Panc1 (cell line): ENCODE measurements around the gene GPR45. TPM values are rescaled to one million over a fixed set of nuclear protein-coding genes. Genes with fewer than 3 reads are reported as not detected.

Experiments used
- ATAC-seq: fragments of 200-7000 bp; cut with Tn5 transposase; 2 replicates; pipeline ENCODE4 v1.9.1; 2020; ENCODE audit warnings: mild to moderate bottlenecking, moderate library complexity
- BruUV-seq: library from RNA; stranded (reverse); fragments of 400-500 nt; replicated peaks from 2 replicates; lab custom pipeline; 2021; lab: Mats Ljungman, UMichigan
- CTCF ChIA-PET: fragments of 300-600 bp; sonication (Branson Sonifier 250); formaldehyde crosslinking; loops from one replicate; lab custom pipeline; 2022; ENCODE audit warnings: antibody characterized with exemption; lab: Charles Lee
- POLR2A ChIA-PET: fragments of 300-600 bp; sonication (Branson Sonifier 250); formaldehyde crosslinking; loops from one replicate; lab custom pipeline; 2022; ENCODE audit warnings: antibody characterized with exemption; lab: Charles Lee
- DNase-seq: peaks from one replicate; pipeline ENCODE4 v3.0.0-alpha.2; 2010; ENCODE audit warnings: low read depth, low spot score
- H3K27ac ChIP-seq: 2 replicates; pipeline ENCODE4 v1.5.1; 2011; ENCODE audit warnings: mild to moderate bottlenecking, low read length, inconsistent platforms
- H3K27me3 ChIP-seq: fragments of 200-500 bp; sonication (Bioruptor generic); 2 replicates; pipeline ENCODE4 v1.6.0; 2014; ENCODE audit warnings: low read length, inconsistent platforms; ENCODE audit not compliant: control insufficient read depth, insufficient read depth
- H3K36me3 ChIP-seq: fragments of 200-500 bp; sonication (Bioruptor generic); 2 replicates; pipeline ENCODE4 v1.5.1; 2014; ENCODE audit warnings: inconsistent platforms, mild to moderate bottlenecking, low read length, moderate library complexity; ENCODE audit not compliant: control insufficient read depth, insufficient read depth
- H3K4me1 ChIP-seq: 2 replicates; pipeline ENCODE4 v1.5.1; 2011; ENCODE audit warnings: inconsistent platforms, mild to moderate bottlenecking, low read length, moderate library complexity; ENCODE audit not compliant: control insufficient read depth, insufficient read depth
- H3K4me3 ChIP-seq, 2 experiments: 2 replicates each; pipeline ENCODE4 v1.5.1; 2011 to 2012; ENCODE audit warnings: low read depth in 2 of 2, low read length in 2 of 2, mild to moderate bottlenecking in 2 of 2, inconsistent platforms in 1 of 2, moderate library complexity in 1 of 2
- H3K9me3 ChIP-seq: fragments of 200-500 bp; sonication (Bioruptor generic); 2 replicates; pipeline ENCODE4 v1.5.1; 2014; ENCODE audit warnings: low read depth, mild to moderate bottlenecking, inconsistent platforms, low read length, moderate library complexity; ENCODE audit not compliant: control insufficient read depth, insufficient read depth
- CTCF ChIP-seq: fragments of 450-650 bp; IDR thresholded peaks from 2 replicates; pipeline ENCODE4 v1.5.1; 2017; ENCODE audit warnings: mild to moderate bottlenecking
- POLR2AphosphoS5 ChIP-seq: IDR thresholded peaks from 2 replicates; pipeline ENCODE4 v1.6.1; 2012; ENCODE audit warnings: mild to moderate bottlenecking, low read depth, low read length, moderate library complexity
- REST ChIP-seq, 2 experiments: IDR thresholded peaks; 2 replicates each; pipeline ENCODE4 v1.6.1; 2011 to 2012; ENCODE audit warnings: low read depth in 2 of 2, control low read depth in 1 of 2, low read length in 1 of 2, mild to moderate bottlenecking in 1 of 2, moderate library complexity in 1 of 2; ENCODE audit not compliant: insufficient read depth in 1 of 2
- TCF7L2 ChIP-seq: IDR thresholded peaks from 2 replicates; pipeline ENCODE4 v1.6.1; 2011; ENCODE audit warnings: mild to moderate bottlenecking, low read depth, low read length, inconsistent platforms
- in situ Hi-C: cut with HindIII; loops from 2 replicates; pipeline ENCODE4 v1.10.0; 2016; ENCODE audit warnings: low sequenced_read_pairs, low pct_unique_long_range_greater_than_20kb
- intact Hi-C: fragments of 100-400 bp; cut with micrococcal nuclease; formaldehyde crosslinking; loops from one replicate; pipeline ENCODE4 v1.10.0; 2022; ENCODE audit not compliant: unreplicated experiment
- total RNA-seq: library from RNA; stranded (reverse); gene quantifications from one replicate; pipeline ENCODE4 v1.2.1, GENCODE V29; 2021; ENCODE audit not compliant: unreplicated experiment

The GPR45 gene
- total RNA-seq, 1 experiment from 2014 or later, result not detected

- CTCF ChIA-PET, result interaction anchor here (0.6 kb wide), 2 partner anchors 805 to 973 kb away, joined by 5 to 9 read pairs; no protein-coding TSS in a partner anchor
- TF ChIP-seq REST (IDR thresholded peaks at IDR 0.05; ENCODE audit: insufficient read depth in 1 of 2, low read depth in 2 of 2, low read length in 1 of 2), result no peak
- no peak for TF ChIP-seq POLR2AphosphoS5
- TF ChIP-seq TCF7L2, result no peak
- Histone ChIP-seq H3K36me3 (no peaks in the 10 kb centered on the region), H3K4me1 (peaks cover 4% of the 10 kb centered on the region), H3K4me3 (no peak overlapping the region), H3K27me3 (no peaks in the 10 kb centered on the region), H3K27ac (no peak overlapping the region), H3K9me3 (no peaks in the 10 kb centered on the region)
- POLR2A ChIA-PET, result no interaction called here
- in situ Hi-C loops (no loop called here), intact Hi-C loops (no loop called here)
- BruUV-seq, result no TSS peak
- no peak for DNase-seq
- no peak for ATAC-seq
Observed at GRCh38 chr2:105242286-105242993, 897 bp downstream of the GPR45 start.

- no peak for DNase-seq
- no peak overlapping the region for H3K4me3 ChIP-seq
- ChIA-PET POLR2A (interaction anchor here (0.6 kb wide), 1 partner anchor 8 kb away, joined by 3 read pairs; no protein-coding TSS in a partner anchor), CTCF (interaction anchor here (0.6 kb wide), 1 partner anchor 516 kb away, joined by 3 read pairs; no protein-coding TSS in a partner anchor)
- H3K4me1 ChIP-seq, result peaks cover 4% of the 10 kb centered on the region
- H3K27ac ChIP-seq, result no peak overlapping the region
- H3K27me3 ChIP-seq, result no peaks in the 10 kb centered on the region
- intact Hi-C loops (no loop called here), in situ Hi-C loops (no loop called here)
- H3K36me3 ChIP-seq, result no peaks in the 10 kb centered on the region
- no peaks in the 10 kb centered on the region for H3K9me3 ChIP-seq
- BruUV-seq, result no TSS peak
- no peak for ATAC-seq
- TF ChIP-seq REST (IDR thresholded peaks at IDR 0.05; ENCODE audit: insufficient read depth in 1 of 2, low read depth in 2 of 2, low read length in 1 of 2) (no peak), POLR2AphosphoS5 (no peak), CTCF (peak; percentile 44)
Observed at GRCh38 chr2:105243961-105244360, 2.4 kb downstream of the GPR45 start.
